ENCODE results near the gene BLOC1S3. TPM values are rescaled to one million over a fixed set of nuclear protein-coding genes. Genes with fewer than 3 reads are reported as not detected.

Gene BLOC1S3
- total RNA-seq, 1 experiment from 2014 or later: 25.2 TPM

DNA sequence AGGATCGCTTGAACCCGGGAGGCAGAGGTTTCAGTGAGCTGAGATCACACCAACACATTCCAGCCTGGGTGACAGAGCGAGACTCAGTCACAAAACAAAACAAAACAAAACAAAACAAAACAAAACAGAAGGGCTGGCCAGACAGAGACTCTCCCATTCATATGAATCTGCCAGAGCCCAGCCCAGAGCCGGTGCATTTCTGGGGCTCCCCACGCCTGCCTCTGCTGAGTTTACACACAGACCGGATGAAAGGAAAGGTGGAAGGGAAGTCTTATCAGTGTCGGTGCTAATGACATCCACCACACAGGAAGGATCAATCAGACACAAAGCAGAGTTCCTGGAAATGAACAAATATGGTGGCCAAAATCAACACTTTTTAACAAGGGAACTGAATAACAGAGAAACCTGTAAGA is 7.4 kb upstream of the BLOC1S3 start:
- no TSS peak for BruUV-seq (replicated peaks)
- peaks cover 8% of the 10 kb centered on the region for H3K36me3 Mint-ChIP-seq (ENCODE audit: insufficient read depth, unreplicated experiment)
- H3K4me3 Mint-ChIP-seq (ENCODE audit: low read depth, unreplicated experiment): no peak overlapping the region
- DNase-seq: no peak
- TF ChIP-seq, protein P1, sequence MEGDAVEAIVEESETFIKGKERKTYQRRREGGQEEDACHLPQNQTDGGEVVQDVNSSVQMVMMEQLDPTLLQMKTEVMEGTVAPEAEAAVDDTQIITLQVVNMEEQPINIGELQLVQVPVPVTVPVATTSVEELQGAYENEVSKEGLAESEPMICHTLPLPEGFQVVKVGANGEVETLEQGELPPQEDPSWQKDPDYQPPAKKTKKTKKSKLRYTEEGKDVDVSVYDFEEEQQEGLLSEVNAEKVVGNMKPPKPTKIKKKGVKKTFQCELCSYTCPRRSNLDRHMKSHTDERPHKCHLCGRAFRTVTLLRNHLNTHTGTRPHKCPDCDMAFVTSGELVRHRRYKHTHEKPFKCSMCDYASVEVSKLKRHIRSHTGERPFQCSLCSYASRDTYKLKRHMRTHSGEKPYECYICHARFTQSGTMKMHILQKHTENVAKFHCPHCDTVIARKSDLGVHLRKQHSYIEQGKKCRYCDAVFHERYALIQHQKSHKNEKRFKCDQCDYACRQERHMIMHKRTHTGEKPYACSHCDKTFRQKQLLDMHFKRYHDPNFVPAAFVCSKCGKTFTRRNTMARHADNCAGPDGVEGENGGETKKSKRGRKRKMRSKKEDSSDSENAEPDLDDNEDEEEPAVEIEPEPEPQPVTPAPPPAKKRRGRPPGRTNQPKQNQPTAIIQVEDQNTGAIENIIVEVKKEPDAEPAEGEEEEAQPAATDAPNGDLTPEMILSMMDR (IDR thresholded peaks at IDR 0.05; ENCODE audit: unreplicated experiment): no peak
- CTCF ChIA-PET: no interaction called here
- intact Hi-C loops (cut with micrococcal nuclease; ENCODE audit: unreplicated experiment): no loop called here
- H3K27ac Mint-ChIP-seq (ENCODE audit: unreplicated experiment): no peak overlapping the region
- no peaks in the 10 kb centered on the region for H3K4me1 Mint-ChIP-seq (ENCODE audit: low read depth, unreplicated experiment)
- no peaks in the 10 kb centered on the region for H3K27me3 Mint-ChIP-seq (ENCODE audit: unreplicated experiment)
- no peaks in the 10 kb centered on the region for H3K9me3 Mint-ChIP-seq (ENCODE audit: low read depth, unreplicated experiment)

DNA sequence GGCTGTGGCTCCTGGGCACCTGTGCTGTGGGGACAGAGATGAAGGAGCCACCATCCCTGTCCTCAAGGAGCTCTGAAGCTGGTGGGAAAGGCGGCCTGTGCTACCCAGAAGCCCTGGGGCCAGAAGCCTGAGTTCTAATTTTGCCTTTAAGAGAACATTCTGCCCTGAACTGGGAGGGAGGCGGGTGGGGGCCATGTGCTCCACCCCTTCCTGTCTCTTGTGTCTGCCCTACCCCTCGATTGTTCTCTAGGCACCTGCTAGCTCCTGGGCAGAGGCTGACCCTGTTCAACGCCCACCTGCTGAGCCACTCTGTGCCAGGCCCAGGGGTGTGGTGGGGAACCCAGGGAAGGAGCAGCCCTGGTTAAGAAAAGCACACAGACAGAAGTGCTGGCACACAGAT is 6.4 kb upstream of the BLOC1S3 start:
- peaks cover 8% of the 10 kb centered on the region for H3K36me3 Mint-ChIP-seq (ENCODE audit: insufficient read depth, unreplicated experiment)
- no peaks in the 10 kb centered on the region for H3K9me3 Mint-ChIP-seq (ENCODE audit: low read depth, unreplicated experiment)
- H3K27me3 Mint-ChIP-seq (ENCODE audit: unreplicated experiment): no peaks in the 10 kb centered on the region
- H3K4me1 Mint-ChIP-seq (ENCODE audit: low read depth, unreplicated experiment): no peaks in the 10 kb centered on the region
- CTCF ChIA-PET: interaction anchor here (0.6 kb wide), 1 partner anchor 422 kb away, joined by 3 read pairs; no protein-coding TSS in a partner anchor
- intact Hi-C loops (cut with micrococcal nuclease; ENCODE audit: unreplicated experiment): no loop called here
- TF ChIP-seq, protein P1 (IDR thresholded peaks at IDR 0.05; ENCODE audit: unreplicated experiment): no peak
- H3K4me3 Mint-ChIP-seq (ENCODE audit: low read depth, unreplicated experiment): no peak overlapping the region
- BruUV-seq (replicated peaks): no TSS peak
- no peak for DNase-seq
- H3K27ac Mint-ChIP-seq (ENCODE audit: unreplicated experiment): no peak overlapping the region

DNA sequence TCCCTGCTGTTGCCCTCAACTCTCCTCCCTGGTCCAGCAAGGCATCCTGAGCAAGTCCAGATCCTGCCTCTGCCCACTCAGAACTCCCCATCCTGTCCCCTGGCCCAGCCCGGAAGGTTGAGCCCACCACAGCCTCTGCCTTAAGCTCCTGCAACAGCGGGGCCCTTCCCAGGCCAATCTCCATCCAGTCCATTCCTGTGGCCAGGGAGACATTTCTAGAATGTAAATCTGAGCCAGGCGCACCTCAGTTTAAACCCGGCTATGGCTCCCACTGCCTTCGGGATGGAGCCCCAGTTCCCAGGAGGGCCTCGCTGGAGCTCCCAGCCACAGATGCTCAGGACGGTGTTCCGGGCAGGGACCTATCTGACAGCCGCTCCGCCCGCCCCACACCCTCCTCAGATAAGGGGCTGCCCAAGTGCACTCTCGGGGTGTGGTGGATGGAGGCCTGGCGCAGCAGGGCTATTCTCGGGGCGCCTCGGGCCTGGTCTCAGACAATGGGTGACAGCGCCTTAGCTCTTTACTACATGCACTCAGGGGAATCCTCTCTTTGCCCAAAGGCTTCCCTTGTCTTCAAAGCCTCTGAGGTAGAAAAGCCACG is 5.9 kb upstream of the BLOC1S3 start:
- no peaks in the 10 kb centered on the region for H3K27me3 Mint-ChIP-seq (ENCODE audit: unreplicated experiment)
- H3K36me3 Mint-ChIP-seq (ENCODE audit: insufficient read depth, unreplicated experiment): peaks cover 11% of the 10 kb centered on the region
- no peaks in the 10 kb centered on the region for H3K4me1 Mint-ChIP-seq (ENCODE audit: low read depth, unreplicated experiment)
- BruUV-seq (replicated peaks): no TSS peak
- TF ChIP-seq, protein P1 (IDR thresholded peaks at IDR 0.05; ENCODE audit: unreplicated experiment): no peak
- CTCF ChIA-PET: no interaction called here
- no peaks in the 10 kb centered on the region for H3K9me3 Mint-ChIP-seq (ENCODE audit: low read depth, unreplicated experiment)
- intact Hi-C loops (cut with micrococcal nuclease; ENCODE audit: unreplicated experiment): no loop called here
- H3K27ac Mint-ChIP-seq (ENCODE audit: unreplicated experiment): no peak overlapping the region
- DNase-seq: no peak
- H3K4me3 Mint-ChIP-seq (ENCODE audit: low read depth, unreplicated experiment): no peak overlapping the region

DNA sequence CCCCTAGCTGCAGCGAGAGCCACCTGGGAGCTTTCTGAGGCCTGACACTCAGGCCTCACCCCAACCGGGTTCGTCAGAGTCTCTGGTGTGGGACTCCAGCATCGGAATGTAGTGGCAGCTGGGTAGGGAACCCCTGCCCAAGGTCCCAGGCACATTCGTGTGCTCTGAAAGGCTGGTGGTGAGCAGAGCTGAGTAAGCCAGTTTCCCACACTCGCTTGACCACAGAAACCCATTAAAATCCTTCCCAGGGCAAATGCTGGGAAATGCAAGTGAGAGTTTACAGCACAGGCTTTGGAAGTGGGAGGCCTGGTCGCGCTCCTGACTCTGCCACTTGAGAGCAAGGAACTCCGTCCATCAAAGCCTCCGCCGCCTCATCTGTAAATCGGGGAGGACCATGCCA is 4.8 kb upstream of the BLOC1S3 start:
- H3K27ac Mint-ChIP-seq (ENCODE audit: unreplicated experiment): no peak overlapping the region
- intact Hi-C loops (cut with micrococcal nuclease; ENCODE audit: unreplicated experiment): no loop called here
- TF ChIP-seq, protein P1 (IDR thresholded peaks at IDR 0.05; ENCODE audit: unreplicated experiment): no peak
- no TSS peak for BruUV-seq (replicated peaks)
- no peak for DNase-seq
- H3K4me1 Mint-ChIP-seq (ENCODE audit: low read depth, unreplicated experiment): no peaks in the 10 kb centered on the region
- no peaks in the 10 kb centered on the region for H3K27me3 Mint-ChIP-seq (ENCODE audit: unreplicated experiment)
- CTCF ChIA-PET: interaction anchor here (0.7 kb wide), 1 partner anchor 9 kb away, joined by 3 read pairs; no protein-coding TSS in a partner anchor
- no peak overlapping the region for H3K4me3 Mint-ChIP-seq (ENCODE audit: low read depth, unreplicated experiment)
- no peaks in the 10 kb centered on the region for H3K9me3 Mint-ChIP-seq (ENCODE audit: low read depth, unreplicated experiment)
- peaks cover 16% of the 10 kb centered on the region for H3K36me3 Mint-ChIP-seq (ENCODE audit: insufficient read depth, unreplicated experiment)

Data from Calu3 (cell line).